HepG2 (cell line): ENCODE measurements around the gene CDK9. TPM values are rescaled to one million over a fixed set of nuclear protein-coding genes. Genes with fewer than 3 reads are reported as not detected.

ENCODE experiments used
- ATAC-seq: fragments of 200-7000 bp; cut with Tn5 transposase; 3 replicates; pipeline ENCODE4 v1.9.1; 2020; ENCODE audit warnings: mild to moderate bottlenecking, moderate library complexity
- BruUV-seq: library from RNA; stranded (reverse); fragments of 400-500 nt; replicated peaks from 2 replicates; lab custom pipeline; 2021; lab: Mats Ljungman, UMichigan
- CTCF ChIA-PET: fragments of 300-600 bp; formaldehyde crosslinking; extraction: SDS; loops from one replicate; lab custom pipeline; 2021; ENCODE audit warnings: low total read pairs, inconsistent platforms, low intra/inter-chr PET ratio; lab: Yijun Ruan, JAX
- POLR2A ChIA-PET: fragments of 350-600 bp; sonication (Branson Sonifier 250); formaldehyde crosslinking; loops from one replicate; lab custom pipeline; 2020; ENCODE audit warnings: antibody characterized with exemption, inconsistent platforms; lab: Yijun Ruan, JAX
- DNase-seq: peaks from one replicate; pipeline ENCODE4 v3.0.0-alpha.2; 2015; ENCODE audit warnings: low spot score
- FAIRE-seq: peaks from 3 replicates; lab custom pipeline; 2011; peaks lifted over from hg19 to GRCh38; lab: Jason Lieb, UNC
- H2AFZ ChIP-seq: one replicate; pipeline ENCODE4 v1.6.1; 2011; ENCODE audit warnings: low read length, inconsistent platforms
- H3K27ac ChIP-seq: fragments of 300-600 bp; 3 replicates; pipeline ENCODE4 v1.8.0; 2011; ENCODE audit warnings: mixed run types, mild to moderate bottlenecking, mixed read lengths, low read length, inconsistent platforms; ENCODE audit not compliant: insufficient read depth; ENCODE audit errors: extremely low read length
- H3K27me3 ChIP-seq, 2 experiments: fragments of 200-600 bp in 1 of 2; 2 replicates in 1 of 2; 3 replicates in 1 of 2; pipeline versions ENCODE4 v1.6.0 to v1.8.0; 2011; ENCODE audit warnings: low read length in 2 of 2, mild to moderate bottlenecking in 2 of 2, moderate library complexity in 2 of 2, inconsistent platforms in 1 of 2; ENCODE audit not compliant: insufficient read depth in 2 of 2, control insufficient read depth in 1 of 2
- H3K36me3 ChIP-seq, 2 experiments: fragments of 200-600 bp in 1 of 2; replicated peaks in 1 of 2; 2 replicates in 1 of 2; 3 replicates in 1 of 2; pipeline versions ENCODE4 v1.5.1 to v1.8.0; 2011; ENCODE audit warnings: low read length in 2 of 2, inconsistent platforms in 1 of 2; ENCODE audit not compliant: insufficient read depth in 2 of 2, control insufficient read depth in 1 of 2
- H3K4me1 ChIP-seq: 2 replicates; pipeline ENCODE4 v1.5.1; 2012; ENCODE audit warnings: low read length, inconsistent platforms; ENCODE audit not compliant: insufficient read depth
- H3K4me2 ChIP-seq: 2 replicates; pipeline ENCODE4 v1.6.0; 2011; ENCODE audit warnings: low read depth, low read length, inconsistent platforms
- H3K4me3 ChIP-seq, 3 experiments: fragments of 200-600 bp in 1 of 3; sonication (generic), shearing (Covaris generic) in 1 of 3; replicated peaks in 1 of 3; 2 replicates each; pipeline ENCODE4 v1.5.1; 2011 to 2016; ENCODE audit warnings: low read length in 3 of 3, inconsistent platforms in 2 of 3, low read depth in 2 of 3, mild to moderate bottlenecking in 2 of 3, control low read depth in 1 of 3, mixed read lengths in 1 of 3; ENCODE audit not compliant: insufficient read depth in 1 of 3
- H3K79me2 ChIP-seq: one replicate; pipeline ENCODE4 v1.6.1; 2011; ENCODE audit warnings: low read length, inconsistent platforms; ENCODE audit not compliant: insufficient read depth
- H3K9ac ChIP-seq: 2 replicates; pipeline ENCODE4 v1.6.0; 2011; ENCODE audit warnings: mild to moderate bottlenecking, low read depth, low read length, inconsistent platforms; ENCODE audit not compliant: insufficient read depth
- H3K9me3 ChIP-seq: 2 replicates; pipeline ENCODE4 v1.5.1; 2012; ENCODE audit warnings: mild to moderate bottlenecking, low read length
- H4K20me1 ChIP-seq: 2 replicates; pipeline ENCODE4 v1.6.0; 2011; ENCODE audit warnings: inconsistent platforms, mild to moderate bottlenecking, low read length, moderate library complexity; ENCODE audit not compliant: insufficient read depth
- DRAP1 ChIP-seq: IDR thresholded peaks from 2 replicates; pipeline ENCODE4 v1.6.1; 2016; ENCODE audit warnings: missing genetic modification reagents, missing compliant biosample characterization
- GFI1 ChIP-seq: sonication (generic); formaldehyde crosslinking; IDR thresholded peaks from 2 replicates; pipeline ENCODE4 v1.5.0; 2020; ENCODE audit warnings: missing genetic modification reagents, mild to moderate bottlenecking, borderline replicate concordance
- HNRNPUL1 ChIP-seq: fragments of 200-400 bp; formaldehyde crosslinking; IDR thresholded peaks from 2 replicates; pipeline ENCODE4 v1.6.1; 2017; ENCODE audit warnings: low read depth, mild to moderate bottlenecking, low read length, moderate library complexity
- HOMEZ ChIP-seq: IDR thresholded peaks from 2 replicates; pipeline ENCODE4 v1.6.1; 2016; ENCODE audit warnings: low read depth
- NR2F6 ChIP-seq, 2 experiments: IDR thresholded peaks; 2 replicates each; pipeline ENCODE4 v1.6.1; 2016; ENCODE audit warnings: antibody characterized with exemption in 1 of 2, mild to moderate bottlenecking in 1 of 2
- SALL2 ChIP-seq: sonication (generic); formaldehyde crosslinking; IDR thresholded peaks from 2 replicates; pipeline ENCODE4 v1.8.1; 2023; ENCODE audit warnings: mild to moderate bottlenecking, missing genetic modification reagents, inconsistent platforms
- SIN3A ChIP-seq: IDR thresholded peaks from 2 replicates; pipeline ENCODE4 v1.6.1; 2011; ENCODE audit warnings: low read depth, mild to moderate bottlenecking, control low read depth, low read length, borderline replicate concordance
- ZFP41 ChIP-seq: sonication (generic); formaldehyde crosslinking; IDR thresholded peaks from 2 replicates; pipeline ENCODE4 v1.4.0; 2020; ENCODE audit warnings: mild to moderate bottlenecking, missing genetic modification reagents, borderline replicate concordance
- ZGPAT ChIP-seq: IDR thresholded peaks from 2 replicates; pipeline ENCODE4 v1.6.1; 2016; ENCODE audit warnings: mild to moderate bottlenecking
- ZKSCAN1 ChIP-seq: fragments of 150-350 bp; IDR thresholded peaks from 2 replicates; pipeline ENCODE4 v1.6.1; 2014; ENCODE audit warnings: low read length
- ZNF614 ChIP-seq: IDR thresholded peaks from 2 replicates; pipeline ENCODE4 v1.6.1; 2018; ENCODE audit warnings: missing biosample characterization, missing genetic modification reagents, inconsistent platforms, borderline replicate concordance
- ZNF660 ChIP-seq: sonication (generic); formaldehyde crosslinking; IDR thresholded peaks from 2 replicates; pipeline ENCODE4 v1.5.1; 2020; ENCODE audit warnings: mild to moderate bottlenecking, low read depth, missing genetic modification reagents, borderline replicate concordance
- ZNF746 ChIP-seq: sonication (generic); formaldehyde crosslinking; IDR thresholded peaks from 2 replicates; pipeline ENCODE4 v1.8.0; 2022; ENCODE audit warnings: mild to moderate bottlenecking, missing genetic modification reagents
- ZSCAN25 ChIP-seq: sonication (generic); formaldehyde crosslinking; IDR thresholded peaks from 2 replicates; pipeline ENCODE4 v1.8.0; 2022; ENCODE audit warnings: mild to moderate bottlenecking, missing genetic modification reagents
- WGBS: methylation state at CpG from one replicate; pipeline ENCODE4 v1.1.6; 2017; ENCODE audit warnings: low lambda C conversion rate; 5-methylcytosine and 5-hydroxymethylcytosine counted together
- in situ Hi-C: cut with HindIII; loops from 2 replicates; pipeline ENCODE4 v1.10.0; 2017; ENCODE audit warnings: low pct_unique_long_range_greater_than_20kb; ENCODE audit not compliant: extremely low pct_ligation_motif_present
- intact Hi-C: fragments of 100-400 bp; cut with micrococcal nuclease; formaldehyde crosslinking; loops from one replicate; pipeline ENCODE4 v1.10.0; 2022; ENCODE audit not compliant: unreplicated experiment
- polyA plus RNA-seq, 8 experiments: library from polyadenylated mRNA; depleted of rRNA in 3 of 8; stranded (reverse) in 7 of 8; unstranded in 1 of 8; fragments of >200 nt; fragmentation: Illumina TruSeq in 4 of 8; extraction: Trizol in 4 of 8; gene quantifications; 2 replicates each; pipeline versions ENCODE4 v1.2.1 to v1.2.3, GENCODE V29; 2011 to 2016; ENCODE audit warnings: low read depth in 4 of 8, missing spikeins in 1 of 8, mixed read lengths in 1 of 8; ENCODE audit not compliant: insufficient read depth in 1 of 8
- total RNA-seq, 5 experiments: library from RNA; depleted of rRNA; stranded (reverse); fragments of >200 nt; fragmentation: Illumina TruSeq; extraction: Trizol; gene quantifications; 2 replicates each; pipeline ENCODE4 v1.2.3, GENCODE V29; 2016; ENCODE audit warnings: low read depth in 1 of 5
- TF ChIP-seq, protein P1 (sequence below): IDR thresholded peaks from 2 replicates; pipeline ENCODE4 v1.6.1; 2016; ENCODE audit warnings: control low read depth
- TF ChIP-seq, protein P2 (sequence below): IDR thresholded peaks from 2 replicates; pipeline ENCODE4 v1.6.1; 2016
- TF ChIP-seq, protein P3 (sequence below): sonication (generic); formaldehyde crosslinking; IDR thresholded peaks from 2 replicates; pipeline ENCODE4 v1.8.0; 2022; ENCODE audit warnings: mild to moderate bottlenecking, missing genetic modification reagents, moderate library complexity

Gene CDK9
- total and polyA plus RNA-seq, 2 of the 13 experiments (the other 11 are each of a cell fraction or from before 2014, with no cell fraction given), result 16.8 to 21.5 TPM

DNA sequence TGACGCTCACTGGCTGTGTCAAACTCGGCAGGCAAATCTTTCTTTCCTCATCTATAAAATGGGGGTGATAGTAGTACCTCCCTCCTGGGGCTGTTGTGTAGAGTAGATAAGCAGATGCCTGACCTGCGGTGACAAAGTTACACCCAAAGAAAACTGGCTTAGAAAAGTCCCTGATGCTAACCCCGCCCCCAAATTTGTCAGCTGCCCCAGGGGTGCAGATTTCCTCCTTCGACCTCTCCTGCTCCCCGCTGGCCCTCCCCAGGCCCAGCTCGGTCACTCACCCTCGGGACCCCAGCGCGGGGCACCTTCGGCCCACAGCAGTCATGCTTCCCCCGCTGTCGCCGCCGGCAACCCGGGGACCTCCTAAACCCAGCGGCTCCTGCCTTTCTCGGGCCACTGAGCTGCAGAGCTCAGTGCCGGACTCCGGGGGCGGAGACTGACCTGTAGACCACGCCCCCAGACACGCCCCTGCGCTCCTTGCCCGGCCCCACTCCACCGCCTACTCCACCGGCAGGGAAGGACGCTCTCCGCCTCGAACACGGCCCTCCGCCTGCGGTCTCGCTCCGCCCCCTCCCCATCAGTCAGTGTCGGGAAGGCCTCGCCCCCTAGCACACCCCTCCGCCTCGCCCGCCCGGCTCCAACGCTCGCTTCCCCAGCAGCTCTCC is 14.8 kb upstream of the CDK9 start:
- peak; percentile 67 for FAIRE-seq
- TF ChIP-seq ZSCAN25 (CRISPR knock-in tag) (no peak), ZNF614 (CRISPR knock-in tag) (no peak), NR2F6 (IDR thresholded peaks at IDR 0.05) (no peak), NR2F6 (CRISPR knock-in tag; IDR thresholded peaks at IDR 0.05) (0 out of 2 replicates have a peak, but pooled peaks have one; percentile 25), DRAP1 (peak; percentile 33; the same call in 1 of the 2 replicates), ZKSCAN1 (no peak), ZNF746 (CRISPR knock-in tag) (no peak), GFI1 (CRISPR knock-in tag) (no peak), HNRNPUL1 (no peak), HOMEZ (CRISPR knock-in tag) (peak; percentile 81; the same call in 1 of the 2 replicates), ZFP41 (CRISPR knock-in tag) (no peak), ZGPAT (CRISPR knock-in tag) (no peak; the same call in 1 of the 2 replicates), SALL2 (0 out of 2 replicates have a peak, but pooled peaks have one; percentile 36), ZNF660 (CRISPR knock-in tag) (no peak), SIN3A (no peak)
- TF ChIP-seq, protein P1, sequence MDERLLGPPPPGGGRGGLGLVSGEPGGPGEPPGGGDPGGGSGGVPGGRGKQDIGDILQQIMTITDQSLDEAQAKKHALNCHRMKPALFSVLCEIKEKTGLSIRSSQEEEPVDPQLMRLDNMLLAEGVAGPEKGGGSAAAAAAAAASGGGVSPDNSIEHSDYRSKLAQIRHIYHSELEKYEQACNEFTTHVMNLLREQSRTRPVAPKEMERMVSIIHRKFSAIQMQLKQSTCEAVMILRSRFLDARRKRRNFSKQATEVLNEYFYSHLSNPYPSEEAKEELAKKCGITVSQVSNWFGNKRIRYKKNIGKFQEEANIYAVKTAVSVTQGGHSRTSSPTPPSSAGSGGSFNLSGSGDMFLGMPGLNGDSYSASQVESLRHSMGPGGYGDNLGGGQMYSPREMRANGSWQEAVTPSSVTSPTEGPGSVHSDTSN, result peak; percentile 71
- TF ChIP-seq, protein P2, sequence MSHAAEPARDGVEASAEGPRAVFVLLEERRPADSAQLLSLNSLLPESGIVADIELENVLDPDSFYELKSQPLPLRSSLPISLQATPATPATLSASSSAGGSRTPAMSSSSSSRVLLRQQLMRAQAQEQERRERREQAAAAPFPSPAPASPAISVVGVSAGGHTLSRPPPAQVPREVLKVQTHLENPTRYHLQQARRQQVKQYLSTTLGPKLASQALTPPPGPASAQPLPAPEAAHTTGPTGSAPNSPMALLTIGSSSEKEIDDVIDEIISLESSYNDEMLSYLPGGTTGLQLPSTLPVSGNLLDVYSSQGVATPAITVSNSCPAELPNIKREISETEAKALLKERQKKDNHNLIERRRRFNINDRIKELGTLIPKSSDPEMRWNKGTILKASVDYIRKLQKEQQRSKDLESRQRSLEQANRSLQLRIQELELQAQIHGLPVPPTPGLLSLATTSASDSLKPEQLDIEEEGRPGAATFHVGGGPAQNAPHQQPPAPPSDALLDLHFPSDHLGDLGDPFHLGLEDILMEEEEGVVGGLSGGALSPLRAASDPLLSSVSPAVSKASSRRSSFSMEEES (CRISPR knock-in tag), result no peak
- TF ChIP-seq, protein P3, sequence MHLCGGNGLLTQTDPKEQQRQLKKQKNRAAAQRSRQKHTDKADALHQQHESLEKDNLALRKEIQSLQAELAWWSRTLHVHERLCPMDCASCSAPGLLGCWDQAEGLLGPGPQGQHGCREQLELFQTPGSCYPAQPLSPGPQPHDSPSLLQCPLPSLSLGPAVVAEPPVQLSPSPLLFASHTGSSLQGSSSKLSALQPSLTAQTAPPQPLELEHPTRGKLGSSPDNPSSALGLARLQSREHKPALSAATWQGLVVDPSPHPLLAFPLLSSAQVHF (CRISPR knock-in tag), result no peak

More for the DNA sequence above, 14.8 kb upstream of the CDK9 start:
- Histone ChIP-seq H3K4me3 (peak overlapping the region; percentile 40 to 70 (median 45)), H3K4me2 (peak overlapping the region; percentile 90), H3K36me3 (no peaks in the 10 kb centered on the region), H3K9ac (no peak overlapping the region), H3K9me3 (no peaks in the 10 kb centered on the region), H3K27ac (no peak overlapping the region), H4K20me1 (no peaks in the 10 kb centered on the region), H2AFZ (no peak overlapping the region), H3K79me2 (no peaks in the 10 kb centered on the region), H3K27me3 (peaks cover 2 to 40% of the 10 kb centered on the region in 2 experiments; a peak in 3 of 5 replicates), H3K4me1 (peaks cover 9% of the 10 kb centered on the region)
- WGBS, result 1% methylated on average over 13 of the region's 43 CpGs
- intact Hi-C loops (no loop called here), in situ Hi-C loops (no loop called here)
- ATAC-seq (peak; percentile 95), DNase-seq (peak; percentile 89)
- POLR2A ChIA-PET, result interaction anchor here (0.9 to 1.3 kb wide), 9 partner anchors 15 to 321 kb away, joined by 3 to 9 read pairs (median 5); partner anchors contain the start of genes CDK9, PTRH1, TOR2A and TTC16
- CTCF ChIA-PET, result no interaction called here
- BruUV-seq, result no TSS peak
